PC-3 (cell line): Measurements from ENCODE around the gene CYLD. TPM values are rescaled to one million over a fixed set of nuclear protein-coding genes. Genes with fewer than 3 reads are reported as not detected.

Experiments used
- ATAC-seq: fragments of 200-7000 bp; cut with Tn5 transposase; 2 replicates; pipeline ENCODE4 v1.9.1; 2020; ENCODE audit warnings: mild to moderate bottlenecking, moderate library complexity
- BruUV-seq: library from RNA; stranded (reverse); fragments of 400-500 nt; replicated peaks from 2 replicates; lab custom pipeline; 2021; lab: Mats Ljungman, UMichigan
- CTCF ChIA-PET: fragments of 300-600 bp; sonication (Branson Sonifier 250); formaldehyde crosslinking; loops from one replicate; lab custom pipeline; 2022; ENCODE audit warnings: antibody characterized with exemption; lab: Charles Lee
- POLR2A ChIA-PET: fragments of 300-600 bp; sonication (Branson Sonifier 250); formaldehyde crosslinking; loops from one replicate; lab custom pipeline; 2022; ENCODE audit warnings: antibody characterized with exemption; ENCODE audit not compliant: unreplicated experiment; lab: Charles Lee
- DNase-seq: peaks from one replicate; pipeline ENCODE4 v3.0.0-alpha.2; 2015
- H2AFZ ChIP-seq: fragments of 300-600 bp; sonication (generic); 2 replicates; pipeline ENCODE4 v1.6.0; 2016; ENCODE audit warnings: antibody characterized with exemption, low read length
- H3F3A ChIP-seq: fragments of 300-600 bp; sonication (generic); one replicate; pipeline ENCODE4 v1.6.0; 2017; ENCODE audit warnings: antibody characterized with exemption, low read length, control low read depth, mild to moderate bottlenecking; ENCODE audit not compliant: unreplicated experiment
- H3K27ac ChIP-seq: fragments of 300-600 bp; sonication (generic); 2 replicates; pipeline ENCODE4 v1.5.1; 2016; ENCODE audit warnings: mild to moderate bottlenecking, low read length
- H3K27me3 ChIP-seq: fragments of 300-600 bp; sonication (generic); 2 replicates; pipeline ENCODE4 v1.6.1; 2016; ENCODE audit warnings: low read length, mixed read lengths
- H3K36me3 ChIP-seq: fragments of 300-600 bp; sonication (generic); 2 replicates; pipeline ENCODE4 v1.6.1; 2016; ENCODE audit warnings: low read depth, mixed run types, low read length, mixed read lengths
- H3K4me1 ChIP-seq: fragments of 300-600 bp; sonication (generic); 2 replicates; pipeline ENCODE4 v1.5.1; 2016; ENCODE audit warnings: low read length; ENCODE audit not compliant: insufficient read depth
- H3K4me2 ChIP-seq: fragments of 300-600 bp; sonication (generic); 2 replicates; pipeline ENCODE4 v1.6.0; 2016; ENCODE audit warnings: low read length
- H3K4me3 ChIP-seq: fragments of 300-600 bp; sonication (generic); 2 replicates; pipeline ENCODE4 v1.5.1; 2016; ENCODE audit warnings: mild to moderate bottlenecking, low read length, mixed read lengths
- H3K79me2 ChIP-seq: fragments of 300-600 bp; sonication (generic); 2 replicates; pipeline ENCODE4 v1.6.1; 2017; ENCODE audit warnings: low read length, mixed read lengths
- H3K9ac ChIP-seq: fragments of 300-600 bp; sonication (generic); 2 replicates; pipeline ENCODE4 v1.6.0; 2016; ENCODE audit warnings: mild to moderate bottlenecking, low read length
- H3K9me2 ChIP-seq: fragments of 300-600 bp; sonication (generic); replicated peaks from 2 replicates; pipeline ENCODE4 v1.6.1; 2016; ENCODE audit warnings: mixed run types, low read length, mixed read lengths
- H3K9me3 ChIP-seq: fragments of 300-600 bp; sonication (generic); 2 replicates; pipeline ENCODE4 v1.6.1; 2016; ENCODE audit warnings: low read length, mixed read lengths
- H4K20me1 ChIP-seq: fragments of 300-600 bp; sonication (generic); 2 replicates; pipeline ENCODE4 v1.6.1; 2016; ENCODE audit warnings: low read length, mixed read lengths
- EZH2 ChIP-seq: fragments of 300-600 bp; sonication (generic); IDR thresholded peaks from one replicate; pipeline ENCODE4 v1.6.1; 2017; ENCODE audit warnings: antibody characterized with exemption, mild to moderate bottlenecking, low read length; ENCODE audit not compliant: unreplicated experiment
- EZH2phosphoT487 ChIP-seq: fragments of 300-600 bp; sonication (generic); IDR thresholded peaks from 2 replicates; pipeline ENCODE4 v1.6.1; 2018; ENCODE audit warnings: mild to moderate bottlenecking, antibody characterized with exemption, low read length, borderline replicate concordance
- intact Hi-C: fragments of 100-400 bp; cut with micrococcal nuclease; formaldehyde crosslinking; loops from 2 replicates; pipeline ENCODE4 v1.9.0; 2023
- total RNA-seq: library from RNA; depleted of rRNA; stranded (reverse); fragments of >200 nt; gene quantifications from 2 replicates; pipeline ENCODE4 v1.2.3, GENCODE V29; 2014
- TF ChIP-seq, protein P1 (sequence below): fragments of 300-600 bp; sonication (generic); conservative IDR thresholded peaks from 2 replicates; pipeline ENCODE4 v1.5.1; 2017; ENCODE audit warnings: antibody characterized with exemption, low read depth, mild to moderate bottlenecking, low read length

The CYLD gene
- total RNA-seq, 1 experiment from 2014 or later = 8.6 TPM

DNA sequence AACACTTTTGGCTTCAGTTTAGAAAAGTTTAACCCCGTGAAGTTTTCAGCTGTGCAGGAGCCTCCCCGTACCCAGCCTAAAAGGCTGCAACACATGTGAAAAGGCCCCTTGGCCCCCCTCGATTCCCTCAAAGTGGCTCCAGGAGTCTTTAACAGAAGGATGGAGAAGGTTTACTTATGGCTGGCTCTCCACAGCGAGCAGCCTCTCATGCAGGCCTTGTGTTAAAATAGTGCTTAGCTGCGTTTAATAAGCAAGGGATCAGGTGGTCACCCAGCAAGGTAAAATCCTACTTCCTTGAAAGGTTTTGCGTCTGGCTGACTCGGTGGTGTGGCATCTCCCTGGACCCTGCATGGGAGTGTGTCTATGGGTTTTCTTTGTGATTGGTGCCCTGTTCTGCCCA lies 8.4 kb upstream of the CYLD start:
- no peak for ATAC-seq

DNA sequence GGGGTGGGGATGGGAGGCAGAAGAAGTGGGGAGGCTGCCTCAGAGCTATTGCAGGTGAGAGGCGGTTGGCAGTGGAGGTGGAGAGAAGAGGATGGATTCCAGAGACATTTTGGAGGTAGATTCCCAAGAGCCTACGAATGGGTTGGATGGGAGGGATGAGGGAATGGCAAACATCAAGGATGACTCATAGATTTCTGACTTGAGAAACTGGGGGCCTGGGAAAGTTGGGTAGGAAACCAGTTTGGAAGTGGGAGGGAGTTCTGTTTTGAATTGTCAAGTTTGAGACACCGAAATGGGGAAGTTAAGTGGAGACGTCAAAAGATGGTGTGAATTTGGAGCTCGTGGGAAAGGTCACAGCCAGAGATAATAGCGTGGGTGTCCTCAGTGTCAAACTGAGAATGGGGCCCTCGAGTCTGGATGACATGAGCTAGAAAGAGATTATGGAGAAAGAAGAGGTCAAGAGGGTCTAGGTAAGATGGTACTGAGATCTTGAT lies 6.2 kb upstream of the CYLD start:
- BruUV-seq = no TSS peak
- POLR2A ChIA-PET = no interaction called here
- no peaks in the 10 kb centered on the region for H3K27me3 ChIP-seq
- H3K79me2 ChIP-seq = no peaks in the 10 kb centered on the region
- H3K36me3 ChIP-seq = no peaks in the 10 kb centered on the region
- no peak overlapping the region for H3K9ac ChIP-seq
- no peaks in the 10 kb centered on the region for H3F3A ChIP-seq
- intact Hi-C loops = no loop called here
- no peaks in the 10 kb centered on the region for H3K9me3 ChIP-seq
- TF ChIP-seq, protein P1, sequence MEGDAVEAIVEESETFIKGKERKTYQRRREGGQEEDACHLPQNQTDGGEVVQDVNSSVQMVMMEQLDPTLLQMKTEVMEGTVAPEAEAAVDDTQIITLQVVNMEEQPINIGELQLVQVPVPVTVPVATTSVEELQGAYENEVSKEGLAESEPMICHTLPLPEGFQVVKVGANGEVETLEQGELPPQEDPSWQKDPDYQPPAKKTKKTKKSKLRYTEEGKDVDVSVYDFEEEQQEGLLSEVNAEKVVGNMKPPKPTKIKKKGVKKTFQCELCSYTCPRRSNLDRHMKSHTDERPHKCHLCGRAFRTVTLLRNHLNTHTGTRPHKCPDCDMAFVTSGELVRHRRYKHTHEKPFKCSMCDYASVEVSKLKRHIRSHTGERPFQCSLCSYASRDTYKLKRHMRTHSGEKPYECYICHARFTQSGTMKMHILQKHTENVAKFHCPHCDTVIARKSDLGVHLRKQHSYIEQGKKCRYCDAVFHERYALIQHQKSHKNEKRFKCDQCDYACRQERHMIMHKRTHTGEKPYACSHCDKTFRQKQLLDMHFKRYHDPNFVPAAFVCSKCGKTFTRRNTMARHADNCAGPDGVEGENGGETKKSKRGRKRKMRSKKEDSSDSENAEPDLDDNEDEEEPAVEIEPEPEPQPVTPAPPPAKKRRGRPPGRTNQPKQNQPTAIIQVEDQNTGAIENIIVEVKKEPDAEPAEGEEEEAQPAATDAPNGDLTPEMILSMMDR = no peak
- TF ChIP-seq EZH2 = no peak
- no peak for TF ChIP-seq EZH2phosphoT487
- no peaks in the 10 kb centered on the region for H4K20me1 ChIP-seq
- ATAC-seq (no peak), DNase-seq (no peak)
- H3K27ac ChIP-seq = no peak overlapping the region
- peaks cover 1% of the 10 kb centered on the region for H3K4me1 ChIP-seq
- H3K4me3 ChIP-seq = no peak overlapping the region
- no peak overlapping the region for H2AFZ ChIP-seq
- no peaks in the 10 kb centered on the region for H3K9me2 ChIP-seq
- no peak overlapping the region for H3K4me2 ChIP-seq
- CTCF ChIA-PET = no interaction called here

More for the DNA sequence above, 8.4 kb upstream of the CYLD start:
- DNase-seq = no peak
- H3K9me3 ChIP-seq = no peaks in the 10 kb centered on the region
- H3F3A ChIP-seq = no peaks in the 10 kb centered on the region
- no peak overlapping the region for H3K4me3 ChIP-seq
- H3K27me3 ChIP-seq = no peaks in the 10 kb centered on the region
- BruUV-seq = no TSS peak
- H4K20me1 ChIP-seq = no peaks in the 10 kb centered on the region
- ChIA-PET CTCF (no interaction called here), POLR2A (no interaction called here)
- TF ChIP-seq EZH2phosphoT487 (no peak), EZH2 (no peak)
- TF ChIP-seq, protein P1 = no peak
- no peaks in the 10 kb centered on the region for H3K9me2 ChIP-seq
- intact Hi-C loops = no loop called here
- no peaks in the 10 kb centered on the region for H3K79me2 ChIP-seq
- H2AFZ ChIP-seq = no peak overlapping the region
- no peaks in the 10 kb centered on the region for H3K36me3 ChIP-seq
- no peak overlapping the region for H3K9ac ChIP-seq
- no peak overlapping the region for H3K4me2 ChIP-seq
- H3K27ac ChIP-seq = no peak overlapping the region
- no peaks in the 10 kb centered on the region for H3K4me1 ChIP-seq

DNA sequence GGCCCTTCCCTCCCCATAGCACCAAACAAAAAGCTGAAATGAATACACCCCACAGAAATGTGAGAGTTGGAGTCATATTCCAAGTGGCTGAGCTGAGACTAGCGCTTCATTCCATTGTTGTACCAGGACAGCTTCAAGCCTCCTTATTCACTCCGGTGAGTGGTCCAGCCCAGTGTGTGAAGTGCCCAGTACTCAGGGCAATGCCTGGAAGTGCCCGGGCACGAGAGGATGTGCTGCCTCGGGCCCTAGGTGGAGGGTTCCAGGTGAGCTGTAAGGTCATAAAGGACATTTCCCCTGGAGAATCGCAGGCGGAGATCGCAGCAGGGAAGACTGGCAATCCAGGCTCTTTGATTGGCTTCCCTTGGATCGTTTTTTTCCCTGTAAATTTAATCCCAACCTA lies 5.4 kb upstream of the CYLD start:
- DNase-seq (no peak), ATAC-seq (no peak)
- no peak overlapping the region for H2AFZ ChIP-seq
- BruUV-seq = no TSS peak
- H3K9ac ChIP-seq = no peak overlapping the region
- no peaks in the 10 kb centered on the region for H3K9me2 ChIP-seq
- H3K4me3 ChIP-seq = no peak overlapping the region
- no peaks in the 10 kb centered on the region for H3K36me3 ChIP-seq
- intact Hi-C loops = no loop called here
- H3F3A ChIP-seq = no peaks in the 10 kb centered on the region
- no peaks in the 10 kb centered on the region for H3K79me2 ChIP-seq
- no peaks in the 10 kb centered on the region for H4K20me1 ChIP-seq
- H3K4me1 ChIP-seq = peaks cover 8% of the 10 kb centered on the region
- TF ChIP-seq EZH2phosphoT487 (no peak), EZH2 (no peak)
- TF ChIP-seq, protein P1 = no peak
- no peaks in the 10 kb centered on the region for H3K9me3 ChIP-seq
- no peak overlapping the region for H3K4me2 ChIP-seq
- no peaks in the 10 kb centered on the region for H3K27me3 ChIP-seq
- H3K27ac ChIP-seq = no peak overlapping the region
- ChIA-PET CTCF (no interaction called here), POLR2A (no interaction called here)
